HG03060 (cell line): ENCODE results near the gene CENPP.

Experiments
- ATAC-seq: cut with Tn5 transposase; IDR thresholded peaks from one replicate; pipeline ENCODE4 v1.9.1; 2021; ENCODE audit warnings: low read depth, moderate number of reproducible peaks; ENCODE audit not compliant: unreplicated experiment

The CENPP gene

DNA sequence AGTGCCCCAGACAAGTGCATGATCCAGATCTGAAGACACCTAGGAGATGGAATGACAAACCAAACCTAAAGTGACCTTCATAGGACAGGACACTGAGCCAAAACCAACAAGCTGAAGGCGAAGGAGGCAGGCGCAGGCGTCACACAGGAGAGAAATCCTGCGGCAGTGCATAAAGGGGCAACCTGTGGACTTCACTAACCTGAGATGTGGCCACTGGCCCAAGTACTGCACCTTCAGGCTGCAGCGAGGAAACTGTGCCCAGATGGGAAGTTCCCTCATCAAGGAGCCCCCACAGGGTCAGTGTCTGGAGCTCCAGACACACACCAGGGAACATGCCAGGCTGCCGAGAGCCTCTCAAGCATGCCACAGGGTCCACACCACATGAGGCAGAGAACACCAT is 340.5 kb downstream of the CENPP start:
- ATAC-seq: no peak

DNA sequence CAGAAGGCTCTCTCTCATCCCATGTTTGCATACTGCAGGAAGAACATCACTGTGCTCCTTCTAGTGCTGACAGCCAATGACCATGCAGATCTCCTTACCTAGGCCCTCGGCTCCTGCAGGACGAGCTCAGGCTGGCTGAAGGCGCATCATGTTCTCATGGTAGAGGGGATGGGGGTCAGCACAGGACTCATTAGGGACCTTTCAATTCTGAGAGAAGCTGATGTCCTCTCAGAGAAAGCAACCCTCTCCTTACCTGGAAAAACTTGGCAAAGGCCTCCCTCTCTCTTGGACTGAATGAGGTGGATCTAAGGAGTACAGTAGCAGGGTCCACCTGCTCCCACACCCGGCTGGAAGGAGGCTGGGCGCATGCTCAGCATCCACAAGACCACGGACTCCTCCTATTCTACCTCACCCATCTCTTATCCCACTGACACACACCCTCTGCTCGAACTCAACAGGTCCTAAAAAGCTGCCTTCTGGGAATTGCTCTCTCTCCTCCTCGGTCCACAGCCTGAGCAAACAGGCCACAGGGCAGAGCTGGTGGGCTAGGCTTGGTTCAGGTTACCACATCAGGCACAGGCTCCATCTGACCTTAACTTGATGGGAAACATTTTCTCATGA is 341.3 kb downstream of the CENPP start:
- no peak for ATAC-seq

- ATAC-seq: no peak
Observed at GRCh38 chr9:92668746-92669526, 343.2 kb downstream of the CENPP start.

DNA sequence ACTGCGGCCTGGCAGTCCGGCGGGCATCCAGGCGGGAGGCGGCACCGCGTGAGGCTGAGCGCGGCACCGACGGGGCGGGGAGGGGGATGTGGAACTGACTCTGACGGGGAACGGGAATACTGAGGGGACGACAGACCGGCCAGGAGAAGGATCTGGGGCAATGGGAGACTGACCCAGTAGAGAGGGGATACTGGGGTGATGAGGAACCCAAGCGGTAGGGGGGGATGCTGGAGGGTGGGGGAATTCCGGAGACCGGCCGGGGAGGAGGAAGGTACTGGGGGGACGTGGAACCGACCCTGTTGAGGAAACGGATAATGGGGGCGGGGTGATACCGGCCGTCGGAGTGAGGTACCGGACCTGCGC is 343.8 kb downstream of the CENPP start:
- no peak for ATAC-seq
